ENCODE results near the gene HBP1. TPM values are rescaled to one million over a fixed set of nuclear protein-coding genes. Genes with fewer than 3 reads are reported as not detected.
A peak's percentile ranks its signal among the peaks of the same experiment; 100 is the strongest.
"Not testable (repeated sequence)": the region's sequence is repeated elsewhere in the genome, so short reads cannot be mapped to it uniquely, and the experiment has no call there.

The HBP1 gene
- total RNA-seq, 1 experiment from 2014 or later, result 47.8 TPM

GRCh38 chr7:107212725-107213124 is 43.9 kb downstream of the HBP1 start:
- DNase-seq (ENCODE audit: low spot score), result no peak
- in situ Hi-C loops (cut with HindIII; ENCODE audit: low sequenced_read_pairs), result no loop called here

DNA sequence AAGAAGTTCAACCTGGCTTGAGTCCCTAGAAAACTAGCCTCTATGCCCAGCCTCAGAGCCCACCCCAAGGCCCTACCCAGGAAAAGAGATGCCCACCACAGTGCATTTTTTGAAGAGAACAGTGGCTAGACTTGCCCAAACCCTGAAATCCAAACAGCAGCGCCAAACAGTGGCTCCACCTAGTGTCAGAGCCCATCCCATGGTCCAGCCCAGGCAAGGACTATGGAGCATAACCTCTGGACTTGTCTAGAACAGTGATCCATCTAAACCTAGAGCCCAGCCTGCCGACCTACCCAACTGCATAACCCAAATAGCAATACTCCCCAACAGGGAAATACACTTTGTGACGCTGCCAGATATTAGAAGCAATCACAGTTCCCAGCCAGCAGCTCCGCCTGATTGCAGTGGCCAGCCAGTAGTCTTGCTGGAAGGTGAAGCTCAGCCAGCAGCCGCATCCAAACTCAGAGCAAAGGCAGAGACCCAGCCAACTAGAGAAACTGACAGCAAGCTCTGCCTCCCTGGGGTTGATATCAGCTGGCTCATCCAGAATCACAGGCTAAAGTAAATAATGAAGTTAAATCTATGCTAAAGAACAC is 44.5 kb downstream of the HBP1 start:
- in situ Hi-C loops (cut with HindIII; ENCODE audit: low sequenced_read_pairs), result no loop called here
- DNase-seq (ENCODE audit: low spot score), result no peak

GRCh38 chr7:107213945-107214344 is 45.1 kb downstream of the HBP1 start:
- in situ Hi-C loops (cut with HindIII; ENCODE audit: low sequenced_read_pairs), result no loop called here

GRCh38 chr7:107219563-107220244 is 50.9 kb downstream of the HBP1 start:
- in situ Hi-C loops (cut with HindIII; ENCODE audit: low sequenced_read_pairs), result no loop called here
- no peak for DNase-seq (ENCODE audit: low spot score)

More at GRCh38 chr7:107213945-107214344, 45.1 kb downstream of the HBP1 start:
- no peak for DNase-seq (ENCODE audit: low spot score)

GRCh38 chr7:107220356-107220755 is 51.6 kb downstream of the HBP1 start:
- in situ Hi-C loops (cut with HindIII; ENCODE audit: low sequenced_read_pairs), result no loop called here
- no peak for DNase-seq (ENCODE audit: low spot score)

GRCh38 chr7:107220806-107221205 is 52.0 kb downstream of the HBP1 start:
- in situ Hi-C loops (cut with HindIII; ENCODE audit: low sequenced_read_pairs), result not testable (repeated sequence)

GRCh38 chr7:107224374-107225223 is 55.8 kb downstream of the HBP1 start:
- in situ Hi-C loops (cut with HindIII; ENCODE audit: low sequenced_read_pairs), result no loop called here
- no peak for DNase-seq (ENCODE audit: low spot score)

More at GRCh38 chr7:107220806-107221205, 52.0 kb downstream of the HBP1 start:
- DNase-seq (ENCODE audit: low spot score), result not testable (repeated sequence)

DNA sequence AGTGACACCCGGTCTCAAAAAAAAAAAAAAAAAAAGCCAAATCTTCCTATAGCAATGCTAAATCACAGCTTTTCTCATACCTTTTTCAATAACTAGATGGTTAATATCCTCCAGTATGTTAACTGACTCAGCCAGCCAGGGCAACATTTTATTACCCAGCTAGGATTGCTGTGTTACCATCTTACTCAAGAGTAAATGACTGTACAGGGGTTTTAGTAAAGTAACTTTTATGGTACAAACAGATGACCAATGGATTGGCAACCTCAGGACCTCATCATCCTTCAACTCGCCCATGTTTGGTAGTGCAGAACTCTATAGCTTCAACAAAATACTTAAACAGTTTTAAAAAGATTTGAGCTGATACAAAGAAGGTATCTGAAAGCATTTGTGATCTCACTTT is 59.5 kb downstream of the HBP1 start:
- in situ Hi-C loops (cut with HindIII; ENCODE audit: low sequenced_read_pairs), result no loop called here
- DNase-seq (ENCODE audit: low spot score), result no peak

DNA sequence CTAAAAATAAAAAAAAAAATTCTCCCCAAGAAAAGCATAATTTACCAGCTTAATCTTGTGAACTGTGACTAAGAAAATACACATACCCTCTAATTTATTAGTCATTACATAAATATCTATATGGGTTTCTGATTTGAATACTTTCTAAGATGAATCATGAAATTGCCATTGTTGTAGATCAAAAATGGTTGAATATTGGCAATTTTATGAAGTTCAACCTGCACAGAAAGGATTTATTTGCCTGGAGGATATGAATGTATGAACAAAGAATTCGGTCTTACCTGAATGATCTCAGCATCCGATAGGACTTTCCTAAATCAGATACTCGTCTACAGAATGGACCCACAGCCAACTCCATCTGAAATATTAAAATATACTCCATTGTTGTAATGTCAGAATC is 61.5 kb downstream of the HBP1 start:
- in situ Hi-C loops (cut with HindIII; ENCODE audit: low sequenced_read_pairs), result no loop called here
- DNase-seq (ENCODE audit: low spot score), result no peak

DNA sequence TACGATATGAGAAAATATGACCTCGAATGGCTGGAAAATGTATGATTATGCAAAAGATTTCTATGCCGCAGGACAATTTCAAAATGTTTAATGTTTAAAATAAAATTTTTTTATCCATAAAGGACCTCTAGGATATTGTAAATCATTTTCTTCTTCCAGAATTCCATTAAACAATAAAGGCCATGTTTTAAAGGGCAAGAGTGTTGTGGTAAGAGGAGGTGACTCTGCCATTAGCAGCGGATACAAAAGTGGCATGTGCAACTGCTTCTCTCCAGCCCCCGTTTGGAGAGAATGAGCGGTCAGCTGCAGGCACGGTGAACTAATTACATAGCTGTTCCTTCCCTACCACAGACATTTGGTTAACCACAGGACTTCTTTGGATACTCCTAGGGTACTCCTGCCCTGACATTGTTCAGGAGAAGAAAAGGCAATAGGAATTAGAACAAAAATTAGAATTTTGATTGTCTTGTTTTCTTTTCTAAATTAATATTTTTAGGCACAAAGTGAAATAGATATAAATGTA is 63.8 kb downstream of the HBP1 start:
- DNase-seq (ENCODE audit: low spot score), result peak; percentile 93

DNA sequence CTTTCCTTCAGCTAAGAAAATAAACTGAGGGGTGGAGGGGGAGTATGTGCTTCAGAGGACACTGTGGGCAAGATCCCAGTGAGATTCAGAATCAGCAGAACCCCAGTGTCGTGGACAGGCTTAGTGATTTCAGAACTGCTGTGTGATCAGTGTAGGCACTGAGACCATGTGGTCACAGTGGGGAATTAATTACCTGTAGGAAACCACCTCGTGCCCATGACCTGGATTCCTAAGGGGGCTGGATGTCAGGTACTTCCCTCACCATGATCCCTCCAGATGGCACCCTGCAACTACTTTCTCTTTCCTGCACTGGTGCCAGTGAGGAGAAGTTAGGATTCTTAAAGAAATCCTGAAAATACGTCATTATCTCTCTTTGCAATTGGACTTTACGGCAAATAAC is 64.4 kb downstream of the HBP1 start:
- peak; percentile 95 for DNase-seq (ENCODE audit: low spot score)
- in situ Hi-C loops (cut with HindIII; ENCODE audit: low sequenced_read_pairs), result no loop called here

More for the DNA sequence above, 63.8 kb downstream of the HBP1 start:
- in situ Hi-C loops (cut with HindIII; ENCODE audit: low sequenced_read_pairs), result no loop called here

GRCh38 chr7:107233981-107234380 is 65.2 kb downstream of the HBP1 start:
- DNase-seq (ENCODE audit: low spot score), result peak; percentile 67
- in situ Hi-C loops (cut with HindIII; ENCODE audit: low sequenced_read_pairs), result no loop called here

DNA sequence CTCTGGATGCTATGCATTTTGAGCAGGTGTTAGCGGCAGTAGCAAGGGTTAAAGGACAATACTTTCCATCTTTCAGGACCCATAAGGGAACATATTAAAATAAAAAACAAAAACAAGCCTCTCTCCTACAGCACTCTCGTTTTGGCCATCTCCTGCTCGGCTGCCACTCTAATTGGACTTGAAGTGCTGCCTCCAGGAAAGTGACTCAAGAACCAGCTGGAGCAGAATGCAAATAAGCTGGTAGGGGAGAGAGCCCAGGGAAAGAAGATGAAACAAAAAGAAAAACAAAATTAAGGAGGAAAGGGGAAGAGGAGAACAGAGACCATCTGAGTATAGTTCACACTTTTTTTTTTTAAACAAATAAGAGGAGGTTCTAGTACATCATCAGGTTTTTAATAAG is 65.6 kb downstream of the HBP1 start:
- in situ Hi-C loops (cut with HindIII; ENCODE audit: low sequenced_read_pairs), result no loop called here
- DNase-seq (ENCODE audit: low spot score), result peak; percentile 86

GRCh38 chr7:107236862-107237261 is 68.1 kb downstream of the HBP1 start:
- in situ Hi-C loops (cut with HindIII; ENCODE audit: low sequenced_read_pairs), result no loop called here
- peak; percentile 93 for DNase-seq (ENCODE audit: low spot score)

DNA sequence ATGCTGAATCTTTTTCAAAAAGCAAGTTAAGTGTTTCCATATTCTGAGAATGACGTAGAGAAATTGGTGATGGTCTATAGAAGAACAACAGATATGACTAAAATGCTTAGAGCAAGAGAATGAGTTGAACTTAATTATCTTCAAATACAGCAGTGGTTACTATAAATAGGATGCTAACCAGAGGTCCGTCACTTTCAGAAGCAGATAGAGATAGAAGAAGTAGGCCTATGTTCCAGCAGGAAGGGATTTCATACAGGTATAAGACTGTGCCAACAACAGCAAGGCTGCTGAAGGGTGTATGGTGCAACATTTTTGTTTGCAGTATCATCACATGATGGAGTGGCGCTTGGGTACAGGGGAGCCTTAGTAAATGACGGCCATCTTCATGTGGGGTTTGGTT is 68.6 kb downstream of the HBP1 start:
- no peak for DNase-seq (ENCODE audit: low spot score)
- in situ Hi-C loops (cut with HindIII; ENCODE audit: low sequenced_read_pairs), result no loop called here

- DNase-seq (ENCODE audit: low spot score), result no peak
- in situ Hi-C loops (cut with HindIII; ENCODE audit: low sequenced_read_pairs), result no loop called here
Observed at GRCh38 chr7:107242267-107242666, 73.5 kb downstream of the HBP1 start.

DNA sequence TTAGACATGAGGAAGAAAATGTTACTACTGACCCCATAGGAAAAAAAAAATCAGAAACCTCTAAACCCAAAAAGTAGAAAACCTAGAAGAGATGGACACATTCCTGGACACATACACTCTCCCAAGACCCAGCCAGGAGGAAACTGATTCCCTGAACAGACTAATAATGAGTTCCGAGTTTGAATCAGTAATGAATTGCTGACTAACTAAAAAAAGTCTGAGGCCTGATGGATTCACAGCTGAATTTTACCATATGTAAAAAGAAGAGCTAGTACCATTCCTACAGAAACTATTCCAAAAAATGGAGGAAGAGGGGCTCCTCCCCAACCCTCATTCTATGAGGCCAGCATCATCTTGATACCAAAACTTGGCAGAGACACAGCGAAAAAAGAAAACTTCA is 75.8 kb downstream of the HBP1 start:
- in situ Hi-C loops (cut with HindIII; ENCODE audit: low sequenced_read_pairs), result no loop called here

GRCh38 chr7:107246836-107247235 is 78.0 kb downstream of the HBP1 start:
- DNase-seq (ENCODE audit: low spot score); in situ Hi-C loops (cut with HindIII; ENCODE audit: low sequenced_read_pairs): not testable (repeated sequence)

More for the DNA sequence above, 75.8 kb downstream of the HBP1 start:
- no peak for DNase-seq (ENCODE audit: low spot score)

GRCh38 chr7:107248551-107249316 is 79.9 kb downstream of the HBP1 start:
- no peak for DNase-seq (ENCODE audit: low spot score)
- in situ Hi-C loops (cut with HindIII; ENCODE audit: low sequenced_read_pairs), result no loop called here
